GM19043 (cell line): ENCODE measurements around the gene TMEM51.
"Not testable (repeated sequence)": the region's sequence is repeated elsewhere in the genome, so short reads cannot be mapped to it uniquely, and the experiment has no call there.

Experiments
- ATAC-seq: cut with Tn5 transposase; IDR thresholded peaks from one replicate; pipeline ENCODE4 v1.9.1; 2021; ENCODE audit warnings: low read depth; ENCODE audit not compliant: unreplicated experiment

The TMEM51 gene

GRCh38 chr1:15175324-15176094 lies 22.0 kb downstream of the TMEM51 start:
- not testable (repeated sequence) for ATAC-seq

DNA sequence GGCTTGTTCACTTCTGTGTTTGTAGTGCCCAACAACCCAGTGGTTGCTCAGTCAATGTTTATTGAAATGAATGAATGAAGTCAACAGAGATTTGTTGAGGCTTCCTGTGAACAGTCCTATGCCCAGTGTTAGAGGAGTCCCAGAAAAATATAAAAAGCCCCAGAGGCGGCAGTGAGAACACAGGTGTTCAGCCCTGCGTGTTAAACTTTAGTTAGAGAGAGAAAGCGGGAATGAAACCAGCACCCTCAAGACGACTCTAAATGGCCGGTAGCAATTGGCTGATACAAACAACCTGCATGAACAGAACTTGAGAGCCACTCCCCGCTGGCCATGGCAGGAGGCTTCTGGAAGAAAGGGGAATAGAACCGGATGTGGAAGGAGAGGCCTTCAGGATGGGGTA lies 22.6 kb downstream of the TMEM51 start:
- no peak for ATAC-seq

DNA sequence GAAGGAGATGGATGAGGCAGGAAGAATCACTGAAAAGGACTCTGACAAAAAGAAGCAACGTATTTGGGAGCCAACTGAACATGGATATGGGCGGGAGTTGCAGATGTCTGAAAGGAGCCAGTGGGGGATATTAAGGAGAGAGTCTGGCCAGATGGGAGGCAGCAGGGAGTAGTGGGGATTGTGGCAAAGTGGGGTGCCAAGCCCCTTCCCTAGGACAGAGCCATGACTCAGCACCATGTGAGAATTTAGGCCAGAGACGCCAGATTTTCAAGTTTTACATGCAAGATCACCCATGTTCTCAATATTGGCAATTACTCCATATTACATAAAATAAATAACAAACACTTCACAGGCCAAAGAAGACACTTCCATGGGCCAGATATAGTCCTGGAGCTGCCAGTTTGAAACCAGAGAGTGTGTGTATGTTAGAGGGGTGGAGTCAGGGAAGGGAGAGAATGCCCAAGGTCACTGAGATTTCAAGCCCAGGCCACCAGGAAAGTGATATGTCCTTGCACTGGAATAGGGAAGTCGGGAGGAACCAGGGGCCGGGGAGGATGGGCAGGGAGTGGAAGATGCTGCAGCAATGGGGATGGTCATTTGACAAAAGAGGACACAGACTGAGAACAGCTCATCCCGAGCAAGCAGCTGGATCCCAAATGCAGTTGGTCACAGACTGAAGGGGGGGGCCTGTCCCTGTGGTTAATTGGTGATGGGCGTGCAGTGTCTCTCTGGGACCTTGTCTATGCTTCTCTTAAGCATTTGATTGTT lies 23.5 kb downstream of the TMEM51 start:
- ATAC-seq, result no peak

- ATAC-seq, result no peak
Measured at GRCh38 chr1:15177710-15178166, 24.2 kb downstream of the TMEM51 start.

DNA sequence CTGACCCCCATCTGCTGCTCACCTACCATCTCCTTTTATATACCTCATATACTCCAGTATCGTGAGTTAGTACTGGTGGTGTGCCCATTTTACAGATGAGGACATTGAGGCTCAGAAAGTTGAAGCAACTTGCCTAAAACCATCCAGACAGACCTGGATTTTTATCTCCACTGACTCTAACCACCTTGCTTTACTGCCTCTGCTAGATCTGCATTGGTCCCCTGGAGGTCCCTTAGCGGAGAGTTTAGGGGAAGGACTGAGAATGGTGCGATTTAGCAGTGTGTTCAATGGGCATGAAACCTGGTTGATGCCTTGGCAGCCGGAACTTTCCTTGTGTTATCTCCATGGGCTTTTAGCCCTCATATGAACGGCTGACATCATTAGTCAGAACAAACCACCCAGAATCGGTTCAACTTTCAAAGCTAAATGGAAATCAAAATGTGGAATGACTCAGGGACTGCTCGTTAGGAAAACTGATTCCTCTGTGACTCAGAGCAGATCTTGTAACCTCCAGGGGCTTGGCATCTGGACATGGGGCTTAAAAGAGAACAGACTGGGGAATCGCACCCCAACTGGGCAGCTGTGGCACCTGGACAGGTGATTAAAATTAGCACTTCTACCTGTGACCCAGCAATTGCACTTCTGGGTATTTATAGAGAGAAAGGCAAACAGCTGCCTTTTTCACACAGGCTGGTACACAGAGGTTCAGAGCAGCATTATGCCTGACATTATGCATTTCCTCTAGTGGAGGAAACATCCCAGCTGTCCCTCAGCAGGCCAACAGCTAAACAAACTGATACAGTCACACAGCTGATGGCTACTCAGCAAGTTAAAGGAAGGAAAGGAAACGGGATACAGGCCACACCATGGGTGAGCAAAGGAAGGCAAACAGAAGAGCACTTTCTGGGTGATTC lies 25.3 kb downstream of the TMEM51 start:
- ATAC-seq, result no peak

GRCh38 chr1:15179485-15179883 lies 25.9 kb downstream of the TMEM51 start:
- ATAC-seq, result no peak

DNA sequence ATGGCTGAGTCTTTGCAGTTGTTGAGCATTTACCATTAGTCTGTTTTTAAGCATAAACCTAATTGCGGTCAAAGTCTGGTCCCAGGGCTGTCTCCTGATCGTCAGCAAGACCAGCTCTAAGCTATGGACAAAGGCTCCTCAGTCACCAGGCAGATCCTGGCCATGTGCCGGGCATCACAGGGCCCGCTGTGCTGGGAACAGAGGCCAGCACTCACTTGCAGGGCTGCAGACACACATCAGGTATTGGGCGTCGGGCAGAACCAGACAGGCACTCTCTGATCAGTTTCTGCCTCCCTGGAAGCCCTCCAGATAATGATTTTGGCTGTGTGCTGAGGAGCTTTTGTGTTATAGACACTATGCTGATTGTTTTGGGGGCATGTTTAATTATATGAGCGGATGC lies 26.6 kb downstream of the TMEM51 start:
- ATAC-seq, result no peak

- no peak for ATAC-seq
Measured at GRCh38 chr1:15180945-15181523, 27.5 kb downstream of the TMEM51 start.

DNA sequence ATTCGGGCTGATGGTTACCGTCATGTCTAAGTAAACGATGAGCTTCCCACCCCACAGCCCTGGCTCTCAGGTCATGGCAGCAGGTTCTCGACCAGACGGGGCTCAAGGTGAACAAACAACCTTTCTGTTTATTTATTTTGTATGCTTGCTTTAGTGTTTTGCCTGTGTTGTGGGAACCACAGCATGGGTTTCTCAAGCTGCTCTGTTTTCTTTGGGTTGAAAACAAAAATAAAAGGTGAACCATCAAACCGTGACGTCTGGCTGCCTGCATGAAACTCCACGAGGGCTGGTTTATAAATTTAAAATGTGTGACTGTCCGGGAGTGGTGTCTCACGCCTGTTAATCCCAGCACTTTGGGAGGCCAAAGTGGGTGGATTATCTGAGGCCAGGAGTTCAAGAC lies 28.0 kb downstream of the TMEM51 start:
- ATAC-seq, result no peak

DNA sequence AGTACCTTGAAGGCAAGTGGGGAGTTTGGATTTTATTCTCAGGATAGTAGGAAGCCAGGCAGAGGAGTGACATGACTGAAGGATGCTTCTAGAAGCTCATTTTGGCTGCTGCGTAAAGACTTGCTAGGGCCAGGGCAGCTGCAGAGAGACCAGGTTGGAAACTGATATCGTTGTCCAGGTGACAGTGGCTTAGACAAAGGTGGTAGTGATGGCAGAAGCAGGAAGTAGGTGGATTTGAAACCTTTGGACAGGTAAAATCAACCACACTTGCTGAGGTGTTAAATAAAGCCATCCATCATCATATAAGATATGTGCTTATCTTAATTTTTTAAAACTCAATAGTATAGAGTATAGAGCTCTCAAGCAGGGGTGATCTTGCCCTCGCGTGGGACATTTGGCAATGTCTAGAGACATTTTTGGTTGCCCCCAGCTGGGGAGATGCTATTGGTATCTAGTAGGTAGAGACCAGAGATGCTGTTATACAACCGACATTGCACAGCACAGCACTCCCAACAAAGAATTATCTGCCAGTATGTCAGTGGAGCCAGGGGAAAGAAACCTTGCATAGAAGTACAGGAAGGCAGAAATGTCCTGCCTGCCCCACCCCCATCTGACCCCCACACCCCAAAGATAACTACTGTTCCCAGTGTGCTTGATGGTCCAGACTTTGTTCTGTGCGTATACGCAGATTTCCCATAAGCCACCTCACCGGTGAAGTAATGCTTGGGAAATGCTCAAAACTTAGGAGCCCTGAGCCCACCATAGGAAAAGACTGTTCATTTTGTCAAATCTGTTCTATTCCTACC lies 31.1 kb downstream of the TMEM51 start:
- ATAC-seq, result no peak

DNA sequence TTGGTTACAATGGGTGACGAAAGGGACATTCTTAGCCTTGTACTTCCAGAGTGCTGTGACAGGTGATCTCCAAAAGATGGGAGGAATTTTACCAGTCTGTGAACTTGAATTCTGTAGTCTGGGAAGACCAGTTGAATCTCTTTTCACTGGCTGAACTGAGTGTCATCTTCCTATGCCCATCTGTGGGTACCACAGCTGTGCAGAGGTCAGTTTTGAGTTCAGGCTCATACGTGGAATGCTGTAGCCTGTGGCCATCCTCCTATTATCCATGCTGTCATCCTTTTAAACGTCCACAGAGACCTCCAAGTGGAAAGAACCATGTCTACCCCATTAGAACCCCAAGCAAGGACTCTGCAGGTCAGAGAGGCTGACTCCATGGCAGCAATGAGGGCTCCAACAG lies 32.1 kb downstream of the TMEM51 start:
- no peak for ATAC-seq

DNA sequence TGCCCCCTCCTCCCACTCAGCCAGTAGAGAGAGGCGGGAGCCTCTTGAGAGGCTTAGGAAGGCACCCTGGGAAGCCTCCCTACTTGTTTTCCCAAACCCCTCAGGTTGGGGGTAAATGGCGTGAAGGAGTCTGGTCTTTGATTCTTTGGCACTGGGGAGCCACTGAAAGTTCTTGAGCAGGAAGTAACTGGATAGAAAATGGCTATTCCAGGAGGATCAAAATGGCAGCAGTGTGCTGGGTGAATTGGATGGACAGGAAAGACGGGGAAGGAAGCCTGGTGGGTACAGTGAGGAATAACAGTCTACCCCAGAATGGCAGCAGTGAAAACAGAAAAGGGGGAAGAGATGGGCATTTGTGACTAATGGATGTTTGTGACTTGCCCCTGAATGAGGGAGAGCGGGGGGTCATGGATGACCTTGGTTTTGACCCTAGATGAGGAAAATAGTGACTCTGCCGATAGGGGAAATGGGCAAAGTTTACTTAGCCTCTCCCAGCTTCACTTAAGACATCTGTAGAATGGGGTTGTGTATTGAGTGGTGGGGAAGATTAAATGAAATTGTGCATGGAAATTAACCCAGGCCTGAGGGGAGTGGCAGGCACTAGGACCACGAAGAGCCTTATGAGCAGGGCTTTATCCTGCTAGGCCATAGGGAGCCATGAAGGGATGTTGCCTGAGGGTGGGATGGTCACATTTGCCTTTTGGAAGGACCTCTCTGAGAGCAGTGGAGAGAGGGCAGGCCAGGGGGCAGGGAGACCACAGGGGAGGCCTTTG lies 32.7 kb downstream of the TMEM51 start:
- ATAC-seq, result no peak

DNA sequence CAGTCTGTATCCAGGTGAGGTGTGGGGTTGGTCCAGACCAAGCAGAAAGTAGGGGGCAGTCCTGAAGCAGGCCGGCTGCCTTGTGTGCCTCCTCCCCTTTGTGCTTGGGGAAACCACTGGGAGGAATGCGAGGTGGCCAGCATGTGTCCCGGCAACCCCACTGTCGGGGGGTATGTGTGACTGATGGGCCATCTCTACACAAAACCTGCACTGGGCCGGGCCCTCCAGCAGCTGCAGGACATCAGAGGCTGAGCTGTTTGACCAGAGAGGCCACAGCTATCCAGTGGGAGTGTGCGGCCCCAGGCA lies 33.3 kb downstream of the TMEM51 start:
- ATAC-seq, result no peak

DNA sequence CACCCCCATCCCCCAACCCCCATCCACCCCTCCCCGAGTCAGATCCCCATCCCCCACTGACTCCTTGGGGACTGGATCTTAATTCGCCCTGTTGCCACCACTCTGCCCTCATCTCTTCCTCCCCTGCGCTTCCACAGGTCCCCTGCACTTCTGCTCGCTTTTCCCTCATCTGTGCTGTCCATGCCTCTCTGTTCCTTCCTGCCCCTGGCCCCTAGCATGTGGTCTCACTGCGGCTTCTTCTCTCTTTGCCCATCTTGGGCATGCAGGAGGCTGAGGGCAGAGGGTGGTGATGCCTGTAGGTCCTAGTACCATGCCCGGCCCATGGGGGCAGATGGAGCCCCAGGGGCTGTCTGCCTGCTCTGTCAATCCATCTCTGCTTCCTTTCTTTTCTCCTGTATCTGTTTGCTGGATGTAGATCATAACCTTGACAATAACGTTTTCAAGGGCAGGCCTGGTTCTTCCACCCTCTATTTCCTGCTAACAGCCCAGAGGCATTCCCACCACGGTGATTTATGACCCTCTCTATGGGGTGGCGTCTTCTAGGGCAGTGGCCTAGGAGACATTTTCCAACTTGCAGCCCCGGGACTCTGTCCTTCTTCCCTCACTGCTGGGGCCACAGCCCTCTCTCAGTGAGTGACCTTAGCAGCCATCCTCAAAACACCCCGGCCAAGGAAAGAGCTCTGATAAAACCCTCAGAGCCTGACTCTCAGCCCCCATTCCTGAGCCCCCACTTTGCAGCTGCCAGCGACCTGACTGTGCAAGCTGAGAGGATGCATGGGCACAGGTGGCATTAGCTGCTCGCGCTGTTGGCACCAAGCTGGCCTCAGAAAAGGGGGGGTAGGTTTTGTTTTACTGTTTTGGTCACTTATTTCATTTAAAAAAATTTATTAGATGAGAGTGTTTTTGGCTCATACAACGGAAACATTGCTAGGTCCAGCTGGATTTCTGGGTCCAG lies 33.9 kb downstream of the TMEM51 start:
- ATAC-seq, result no peak

DNA sequence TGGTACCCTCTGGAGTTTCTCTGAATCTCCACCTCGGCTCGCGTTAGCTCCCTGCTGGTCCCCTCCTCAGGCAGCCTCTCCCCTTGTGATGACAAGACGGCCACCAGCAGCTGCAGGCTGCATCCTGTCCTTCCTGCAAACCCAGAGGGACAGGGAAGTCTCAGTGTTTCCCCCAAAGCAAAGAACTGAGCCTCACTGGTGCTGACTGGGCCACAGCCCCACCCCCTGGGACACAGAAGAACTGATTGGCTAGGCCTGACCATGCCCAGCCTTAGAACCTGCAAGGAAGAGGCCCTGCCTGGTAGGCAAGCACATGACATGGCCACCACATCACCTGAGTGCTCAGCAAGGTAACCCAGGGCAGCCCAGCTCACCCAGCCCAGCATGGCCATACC lies 34.6 kb downstream of the TMEM51 start:
- no peak for ATAC-seq

- ATAC-seq, result no peak
Measured at GRCh38 chr1:15188678-15189077, 35.1 kb downstream of the TMEM51 start.

GRCh38 chr1:15189692-15190370 lies 36.3 kb downstream of the TMEM51 start:
- no peak for ATAC-seq

- no peak for ATAC-seq
Measured at GRCh38 chr1:15191267-15191666, 37.7 kb downstream of the TMEM51 start.
